ENCODE results near the gene BMP8A. TPM values are rescaled to one million over a fixed set of nuclear protein-coding genes. Genes with fewer than 3 reads are reported as not detected.
"Not testable (repeated sequence)": the region's sequence is repeated elsewhere in the genome, so short reads cannot be mapped to it uniquely, and the experiment has no call there.

The BMP8A gene
- total and polyA plus RNA-seq, 9 of the 15 experiments (the other 6 are each of a cell fraction or from before 2014, with no cell fraction given) = 0.05 to 0.31 TPM; not detected in 7

GRCh38 chr1:39450041-39450440 is 41.4 kb upstream of the BMP8A start:
- intact Hi-C loops (cut with micrococcal nuclease); CTCF ChIA-PET (ENCODE audit: low intra/inter-chr PET ratio); FAIRE-seq; H3K9me3 ChIP-seq (replicated peaks; ENCODE audit: control insufficient read depth, insufficient read depth, low read depth, low read length); H3K9me1 ChIP-seq (ENCODE audit: control insufficient read depth, insufficient read depth, low read length); H4K20me1 ChIP-seq (replicated peaks; ENCODE audit: control insufficient read depth, insufficient read depth, low read length); ATAC-seq; DNase-seq (ENCODE audit: extremely low read depth in 1 of 4, low spot score in 3 of 4); H3K27me3 ChIP-seq (ENCODE audit: control insufficient read depth in 2 of 2, insufficient read depth in 2 of 2, low read length in 2 of 2); H3K27ac ChIP-seq (ENCODE audit: extremely low read depth, low read depth, low read length); H3K9ac ChIP-seq (ENCODE audit: insufficient read depth in 1 of 2, low read depth in 2 of 2, low read length in 2 of 2); H2AFZ ChIP-seq (ENCODE audit: low read depth, low read length); H3K4me2 ChIP-seq (ENCODE audit: insufficient read depth, low read length); H3K4me3 ChIP-seq; H3K79me2 ChIP-seq (ENCODE audit: control insufficient read depth, insufficient read depth, low read length); H3K4me1 ChIP-seq (replicated peaks in 1 of 2; ENCODE audit: control insufficient read depth in 2 of 2, insufficient read depth in 2 of 2, low read length in 2 of 2); in situ Hi-C loops (cut with MboI); BruUV-seq (replicated peaks): not testable (repeated sequence)
- WGBS (ENCODE audit: insufficient coverage, low coverage, missing lambda C conversion rate) = 90% methylated on average over 4 of the region's 4 CpGs
- peaks cover 92% of the 10 kb centered on the region for H3K36me3 ChIP-seq (ENCODE audit: control insufficient read depth, insufficient read depth, low read length)
- POLR2A ChIA-PET = interaction anchor here (1.7 kb wide), 1 partner anchor 18 kb away, joined by 4 read pairs; no protein-coding TSS in a partner anchor

GRCh38 chr1:39450956-39451606 is 40.4 kb upstream of the BMP8A start:
- ATAC-seq (no peak), DNase-seq (ENCODE audit: extremely low read depth in 1 of 4, low spot score in 3 of 4) (no peak), FAIRE-seq (no peak)
- H4K20me1 ChIP-seq (replicated peaks; ENCODE audit: control insufficient read depth, insufficient read depth, low read length) = no peaks in the 10 kb centered on the region
- no peak overlapping the region for H3K27ac ChIP-seq (ENCODE audit: extremely low read depth, low read depth, low read length)
- H3K4me1 ChIP-seq (replicated peaks in 1 of 2; ENCODE audit: control insufficient read depth in 2 of 2, insufficient read depth in 2 of 2, low read length in 2 of 2) = no peaks in the 10 kb centered on the region
- no TSS peak for BruUV-seq (replicated peaks)
- no peaks in the 10 kb centered on the region for H3K27me3 ChIP-seq (ENCODE audit: control insufficient read depth in 2 of 2, insufficient read depth in 2 of 2, low read length in 2 of 2)
- H2AFZ ChIP-seq (ENCODE audit: low read depth, low read length) = no peak overlapping the region
- H3K9me1 ChIP-seq (ENCODE audit: control insufficient read depth, insufficient read depth, low read length) = no peaks in the 10 kb centered on the region
- ChIA-PET POLR2A (no interaction called here), CTCF (ENCODE audit: low intra/inter-chr PET ratio) (no interaction called here)
- in situ Hi-C loops (cut with MboI) = no loop called here
- intact Hi-C loops (cut with micrococcal nuclease) = no loop called here
- peaks cover 92% of the 10 kb centered on the region for H3K36me3 ChIP-seq (ENCODE audit: control insufficient read depth, insufficient read depth, low read length)
- no peaks in the 10 kb centered on the region for H3K79me2 ChIP-seq (ENCODE audit: control insufficient read depth, insufficient read depth, low read length)
- no peak overlapping the region for H3K9ac ChIP-seq (ENCODE audit: insufficient read depth in 1 of 2, low read depth in 2 of 2, low read length in 2 of 2)
- TF ChIP-seq TSC22D4 (tag; IDR thresholded peaks at IDR 0.05) (no peak), CEBPZ (IDR thresholded peaks at IDR 0.05; ENCODE audit: borderline replicate concordance, low read depth, low read length) (no peak), NRF1 (conservative IDR thresholded peaks at IDR 0.05 in 1 of 2, IDR thresholded peaks at IDR 0.05 in 1 of 2) (no peak), ATF7 (IDR thresholded peaks at IDR 0.05) (no peak), ZNF586 (CRISPR knock-in tag; conservative IDR thresholded peaks at IDR 0.05) (no peak), RFX7 (CRISPR knock-in tag; IDR thresholded peaks at IDR 0.05) (no peak), ZNF224 (CRISPR knock-in tag; IDR thresholded peaks at IDR 0.05) (no peak), KDM2B (CRISPR knock-in tag; IDR thresholded peaks at IDR 0.05) (no peak), PCBP2 (IDR thresholded peaks at IDR 0.05; ENCODE audit: low read depth, low read length, poor library complexity, severe bottlenecking) (no peak), ZNF740 (CRISPR knock-in tag; IDR thresholded peaks at IDR 0.05) (no peak), ZNF740 (tag; IDR thresholded peaks at IDR 0.05) (no peak)
- WGBS (ENCODE audit: insufficient coverage, low coverage, missing lambda C conversion rate) = 85% methylated on average over 10 of the region's 10 CpGs
- H3K4me3 ChIP-seq = no peak overlapping the region
- no peak overlapping the region for H3K4me2 ChIP-seq (ENCODE audit: insufficient read depth, low read length)
- no peaks in the 10 kb centered on the region for H3K9me3 ChIP-seq (replicated peaks; ENCODE audit: control insufficient read depth, insufficient read depth, low read depth, low read length)

Data from K562 (cell line).